Hepatocyte (in vitro differentiated cells): ENCODE measurements around the gene GSX2.

Experiments
- CTCF ChIP-seq: fragments of 200-600 bp; sonication (generic); IDR thresholded peaks from 2 replicates; pipeline ENCODE4 v1.5.1; 2016; ENCODE audit warnings: antibody characterized with exemption, mild to moderate bottlenecking; ENCODE audit not compliant: poor library complexity
- EZH2 ChIP-seq: fragments of 200-600 bp; sonication (generic); IDR thresholded peaks from 2 replicates; pipeline ENCODE4 v1.6.1; 2016; ENCODE audit warnings: antibody characterized with exemption, mild to moderate bottlenecking, borderline replicate concordance
- EZH2phosphoT487 ChIP-seq: fragments of 200-600 bp; sonication (generic); IDR thresholded peaks from one replicate; pipeline ENCODE4 v1.6.1; 2018; ENCODE audit warnings: antibody characterized with exemption, mild to moderate bottlenecking, low read depth, moderate library complexity; ENCODE audit not compliant: unreplicated experiment, severe bottlenecking

- TF ChIP-seq CTCF (no peak), EZH2 (no peak), EZH2phosphoT487 (no peak)
Observed at GRCh38 chr4:54139332-54139731, 39.4 kb downstream of the GSX2 start.
